HFF-Myc (cell line): ENCODE measurements around the gene STK32A.

Source experiments
- DNase-seq: peaks from one replicate; pipeline ENCODE4 v3.0.0-alpha.2; 2011; ENCODE audit warnings: low read depth; ENCODE audit errors: extremely low read depth
- H3K4me3 ChIP-seq: replicated peaks from 2 replicates; pipeline ENCODE4 v1.5.1; 2011; ENCODE audit warnings: low read depth, mild to moderate bottlenecking, control low read depth, low read length
- CTCF ChIP-seq: IDR thresholded peaks from 2 replicates; pipeline ENCODE4 v1.5.1; 2012; ENCODE audit warnings: mild to moderate bottlenecking, low read depth, low read length, control low read depth; ENCODE audit errors: missing control alignments

STK32A gene

DNA sequence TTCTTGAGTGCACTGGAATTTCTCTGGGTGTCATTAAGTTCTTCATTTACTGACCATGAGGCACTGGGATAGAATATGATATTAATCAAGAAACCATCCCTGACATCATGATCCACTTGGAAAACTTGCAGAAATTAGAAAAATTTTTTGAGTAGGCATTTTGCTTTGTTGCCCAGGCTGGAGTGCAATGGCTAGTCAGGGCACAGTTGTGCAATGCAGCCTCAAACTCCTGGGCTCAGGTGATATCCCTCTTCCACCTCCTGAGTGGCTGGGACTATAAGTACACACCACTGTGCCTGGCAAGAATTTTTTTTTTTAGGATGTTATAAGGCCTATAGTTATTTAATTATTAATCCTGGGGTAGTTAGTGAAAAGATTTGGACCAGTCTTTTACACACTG, 106.5 kb downstream of the STK32A start:
- H3K4me3 ChIP-seq = no peak overlapping the region
- DNase-seq = no peak
- no peak for TF ChIP-seq CTCF

GRCh38 chr5:147344861-147345260, 110.0 kb downstream of the STK32A start:
- DNase-seq = no peak
- H3K4me3 ChIP-seq = no peak overlapping the region
- TF ChIP-seq CTCF = no peak

GRCh38 chr5:147346006-147346561, 111.3 kb downstream of the STK32A start:
- H3K4me3 ChIP-seq = no peak overlapping the region
- TF ChIP-seq CTCF = no peak
- no peak for DNase-seq

- DNase-seq = no peak
- H3K4me3 ChIP-seq = no peak overlapping the region
- no peak for TF ChIP-seq CTCF
Observed at GRCh38 chr5:147348046-147348445, 113.2 kb downstream of the STK32A start.

DNA sequence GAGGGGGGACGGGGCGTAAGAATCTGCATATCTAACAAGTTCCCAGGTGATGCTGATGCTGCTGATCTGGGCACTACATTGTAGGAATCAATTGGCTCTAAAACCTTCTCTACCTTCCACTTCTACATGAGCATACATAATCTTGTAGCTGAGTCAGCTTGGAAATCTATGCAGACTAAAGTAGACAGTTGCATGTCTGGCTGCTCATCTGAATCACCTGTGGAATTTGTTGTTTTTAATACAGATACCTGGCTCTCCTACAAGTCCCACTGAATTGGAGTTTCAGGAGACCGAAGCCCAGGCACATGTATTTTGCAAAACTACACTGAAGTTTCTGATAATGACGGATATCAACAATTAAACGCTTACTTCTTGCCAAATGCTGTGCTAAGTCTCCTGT, 113.6 kb downstream of the STK32A start:
- TF ChIP-seq CTCF = no peak
- no peak overlapping the region for H3K4me3 ChIP-seq
- no peak for DNase-seq

- no peak overlapping the region for H3K4me3 ChIP-seq
- DNase-seq = no peak
- no peak for TF ChIP-seq CTCF
Observed at GRCh38 chr5:147349241-147349640, 114.4 kb downstream of the STK32A start.

GRCh38 chr5:147359101-147359500, 124.3 kb downstream of the STK32A start:
- no peak overlapping the region for H3K4me3 ChIP-seq
- no peak for TF ChIP-seq CTCF
- no peak for DNase-seq
